ENCODE data around the gene EVPL.
"Not testable (repeated sequence)": the region's sequence is repeated elsewhere in the genome, so short reads cannot be mapped to it uniquely, and the experiment has no call there.

The EVPL gene

DNA sequence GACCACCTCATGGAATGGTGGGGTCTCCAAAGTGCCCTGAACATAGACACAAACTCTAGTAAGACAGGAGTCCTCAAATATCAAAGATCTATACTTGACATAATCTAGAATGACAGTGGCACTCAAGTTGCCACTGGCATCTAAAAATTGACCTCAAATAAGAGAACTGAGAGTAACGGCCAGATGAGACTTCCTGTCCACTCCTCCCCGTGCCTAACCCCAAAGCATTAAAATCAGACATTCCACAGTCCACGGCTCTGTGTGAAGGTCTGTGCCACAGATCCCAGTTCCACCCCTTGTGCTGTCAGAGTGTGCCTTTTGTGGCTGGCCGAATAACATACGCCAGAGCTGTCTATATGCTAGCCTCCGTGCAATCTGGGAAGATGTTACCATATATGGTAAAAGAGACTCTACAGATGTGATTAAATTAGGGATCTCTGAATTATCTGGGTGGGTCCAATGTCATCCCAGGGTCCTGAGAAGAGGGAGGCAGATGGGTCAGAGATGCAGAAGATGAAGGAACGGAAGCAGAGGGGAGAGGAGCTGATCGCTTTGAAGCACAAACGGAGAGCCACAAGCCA is 21.0 kb upstream of the EVPL start:
- no peak for ATAC-seq

GRCh38 chr17:76046064-76046463 is 19.0 kb upstream of the EVPL start:
- no peak for ATAC-seq

- ATAC-seq: not testable (repeated sequence)
Measured at GRCh38 chr17:76044475-76045007, 17.4 kb upstream of the EVPL start.

GRCh38 chr17:76042868-76043267 is 15.8 kb upstream of the EVPL start:
- not testable (repeated sequence) for ATAC-seq

DNA sequence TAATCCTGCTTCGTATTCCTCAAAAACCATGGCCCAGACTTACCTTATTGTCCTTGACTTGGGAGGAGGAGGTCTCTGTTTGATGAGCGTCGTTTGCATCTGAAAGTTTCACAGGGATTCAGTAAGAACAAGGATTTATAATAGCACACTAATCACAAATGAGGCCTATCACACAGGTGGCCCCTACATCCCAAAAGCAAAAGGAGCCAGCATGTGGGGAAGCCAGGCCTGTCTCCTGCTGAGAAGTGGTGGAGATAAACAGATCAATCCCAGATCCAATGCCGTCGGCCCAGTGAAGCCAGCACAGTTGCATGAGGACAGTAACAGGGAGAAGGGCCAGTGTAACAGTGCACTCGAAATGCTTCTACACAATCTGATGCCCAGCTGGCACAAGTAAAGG is 13.3 kb upstream of the EVPL start:
- ATAC-seq: no peak

DNA sequence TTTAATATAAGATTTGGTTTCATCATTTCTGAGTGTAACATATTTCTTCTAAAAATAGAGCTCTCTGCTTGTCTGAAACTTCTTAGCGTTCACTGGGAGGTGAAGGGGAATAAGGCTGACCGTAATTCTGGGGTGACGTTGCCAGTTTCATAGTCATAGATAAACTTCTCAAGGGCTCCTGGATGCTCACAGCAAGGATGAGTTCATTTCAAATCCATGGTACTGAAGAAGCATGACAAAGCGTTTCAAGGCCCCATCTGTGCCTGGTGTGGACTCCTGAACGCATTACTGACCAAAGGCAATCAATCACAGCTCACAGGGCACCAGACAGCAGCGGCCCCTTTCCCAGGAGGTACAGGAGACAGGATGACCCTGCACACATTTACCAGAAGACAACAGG is 12.0 kb upstream of the EVPL start:
- ATAC-seq: no peak

DNA sequence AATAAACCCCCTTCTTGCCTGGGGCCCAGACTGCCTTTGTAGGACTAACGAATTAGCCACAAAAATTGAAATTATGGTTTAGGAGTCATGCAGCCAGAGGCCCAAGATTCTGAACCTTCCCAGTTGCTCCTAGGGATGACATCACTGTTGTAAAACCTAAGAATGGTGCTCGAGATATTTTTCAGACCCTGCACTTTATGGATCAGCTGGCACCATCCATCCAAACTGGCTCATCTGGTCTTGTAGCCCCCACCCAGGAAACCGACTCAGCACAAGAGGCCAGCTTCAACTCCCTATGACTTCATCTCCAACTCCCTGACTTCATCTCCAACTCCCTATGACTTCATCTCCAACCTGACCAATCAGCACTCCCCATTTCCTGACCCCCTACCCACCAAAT is 10.9 kb upstream of the EVPL start:
- no peak for ATAC-seq

- ATAC-seq: no peak
Measured at GRCh38 chr17:76036497-76037261, 9.6 kb upstream of the EVPL start.

DNA sequence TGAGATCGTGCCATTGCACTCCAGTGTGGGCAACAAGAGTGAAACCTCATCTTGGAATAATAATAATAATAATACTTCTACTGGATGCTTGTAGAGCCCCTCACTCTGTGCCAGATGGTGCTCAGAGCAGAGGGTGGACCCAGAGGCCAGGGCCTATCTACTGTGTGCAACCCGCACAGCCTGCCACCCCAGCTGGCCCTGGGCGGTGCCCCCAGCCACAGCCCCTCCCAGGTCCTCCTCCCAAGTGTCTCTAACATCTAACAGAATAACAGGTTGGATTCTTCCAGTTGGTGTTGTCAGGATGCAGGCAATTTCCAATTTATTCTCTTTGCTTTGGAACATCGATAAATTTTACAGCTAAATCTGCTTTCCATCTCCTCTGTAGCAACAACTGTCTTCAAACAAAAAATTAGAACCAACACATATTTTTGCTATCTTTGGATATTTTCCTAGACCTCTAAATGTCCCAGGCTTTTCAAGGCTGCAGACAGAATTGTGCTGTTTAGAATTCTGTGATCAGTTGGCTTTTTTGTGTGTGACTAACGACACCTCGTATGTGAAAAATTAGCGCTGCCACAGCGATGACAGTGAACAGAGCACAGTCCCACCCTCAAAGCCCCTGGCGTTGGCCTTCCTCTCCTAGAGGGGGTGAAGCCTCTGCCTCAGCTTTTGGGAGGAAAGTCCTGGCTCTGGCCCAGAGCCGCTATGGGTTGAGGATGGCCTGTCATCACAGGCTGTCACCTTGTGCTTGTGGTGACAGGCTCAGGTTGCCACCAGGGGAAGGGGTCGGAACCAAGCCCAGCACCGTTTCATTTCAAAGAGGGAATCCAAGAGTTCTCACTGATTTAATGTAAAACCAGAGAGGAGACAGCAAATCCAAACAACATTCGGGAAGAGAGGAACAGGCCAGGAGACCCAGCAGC is 7.6 kb upstream of the EVPL start:
- no peak for ATAC-seq

DNA sequence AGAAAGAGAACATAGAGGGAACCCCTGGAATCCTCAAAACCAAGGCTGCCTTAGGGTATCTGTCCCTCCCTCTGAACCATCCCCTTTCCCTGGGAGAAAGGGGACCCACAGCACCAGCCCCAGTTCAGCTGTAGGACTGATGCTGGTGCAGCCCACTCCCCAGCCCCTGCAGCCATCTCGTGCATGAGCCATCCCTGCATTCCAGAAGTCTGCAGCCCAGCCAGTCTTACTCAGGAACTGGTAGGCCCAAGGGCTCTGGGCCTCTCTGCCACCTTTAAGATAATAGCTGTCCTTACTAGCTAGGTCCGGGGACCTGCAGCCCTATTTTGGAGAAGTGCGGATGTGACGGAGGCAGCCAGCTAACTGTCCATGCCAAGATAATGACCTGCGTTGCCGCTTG is 6.0 kb upstream of the EVPL start:
- ATAC-seq: no peak

GRCh38 chr17:76032780-76033108 is 5.6 kb upstream of the EVPL start:
- ATAC-seq: no peak

- ATAC-seq: no peak
Measured at GRCh38 chr17:76032073-76032779, 5.1 kb upstream of the EVPL start.

GRCh38 chr17:76026714-76027158 is 370 bp downstream of the EVPL start:
- ATAC-seq: no peak

GRCh38 chr17:76025294-76025693 is 1.8 kb downstream of the EVPL start:
- ATAC-seq: no peak

DNA sequence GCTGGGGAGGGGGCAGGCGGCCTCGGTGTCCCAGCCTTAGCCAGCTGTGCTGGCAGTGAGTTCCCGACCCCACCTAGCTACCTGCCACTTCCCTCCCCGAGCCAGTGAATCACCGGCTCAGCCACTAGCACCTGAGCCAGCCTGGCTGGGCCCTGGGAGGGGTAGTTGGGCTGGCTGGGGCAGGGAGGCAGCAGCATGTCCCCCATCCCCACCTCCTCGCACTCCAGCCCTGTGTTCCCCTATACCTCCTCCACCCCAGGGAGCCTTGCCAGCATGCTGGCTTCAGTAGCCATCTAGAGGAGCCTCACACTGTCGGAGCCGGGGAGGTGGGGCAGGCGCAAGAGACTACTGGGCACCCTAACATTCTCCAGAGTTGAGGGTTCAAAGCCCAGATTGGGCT is 2.8 kb downstream of the EVPL start:
- ATAC-seq: no peak

GRCh38 chr17:76023900-76024237 is 3.2 kb downstream of the EVPL start:
- ATAC-seq: no peak

DNA sequence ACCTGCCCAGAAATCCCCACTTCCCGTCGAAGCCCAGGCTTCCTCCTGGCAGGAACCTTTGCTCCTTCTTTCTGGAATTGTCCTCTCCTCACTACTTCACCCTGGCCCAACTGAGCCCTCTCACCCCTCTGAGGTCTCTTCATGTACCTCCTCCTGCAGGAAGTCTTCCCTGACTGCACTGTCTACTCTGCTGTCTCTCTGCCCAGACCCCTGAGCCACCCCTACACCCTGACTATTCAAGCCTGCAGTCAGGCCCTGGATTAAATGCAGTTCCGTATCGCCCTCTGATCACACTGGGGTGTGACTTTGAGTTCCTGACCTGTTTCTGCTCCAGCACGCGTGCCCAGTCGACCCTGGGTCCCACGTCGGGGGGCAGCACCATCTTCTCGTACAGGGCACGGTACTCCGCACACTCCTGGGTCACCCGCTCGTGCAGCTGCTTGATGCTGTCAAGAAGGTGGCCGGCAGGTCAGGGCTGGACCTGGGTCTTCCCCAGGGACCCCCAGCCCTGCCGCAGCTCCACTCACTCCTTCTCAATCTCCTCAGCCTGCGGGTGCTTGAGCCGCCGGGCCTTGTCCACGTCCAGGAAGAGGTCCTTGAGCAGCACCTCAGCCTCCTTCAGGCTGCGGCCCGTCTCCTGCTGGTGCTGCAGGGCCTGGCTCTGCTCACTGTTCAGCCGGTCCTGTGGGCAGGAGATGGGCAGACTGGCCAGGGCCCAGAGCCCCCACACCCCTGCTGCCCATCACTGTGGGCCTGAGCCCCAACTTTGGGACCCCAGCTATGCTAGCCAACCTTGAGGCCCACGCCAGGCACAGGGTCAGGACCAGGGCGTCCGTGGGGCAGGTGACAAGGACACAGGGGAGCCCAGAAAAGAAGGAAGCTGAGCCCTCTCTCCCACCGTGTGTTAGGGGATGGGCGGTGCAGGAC is 3.9 kb downstream of the EVPL start:
- no peak for ATAC-seq

DNA sequence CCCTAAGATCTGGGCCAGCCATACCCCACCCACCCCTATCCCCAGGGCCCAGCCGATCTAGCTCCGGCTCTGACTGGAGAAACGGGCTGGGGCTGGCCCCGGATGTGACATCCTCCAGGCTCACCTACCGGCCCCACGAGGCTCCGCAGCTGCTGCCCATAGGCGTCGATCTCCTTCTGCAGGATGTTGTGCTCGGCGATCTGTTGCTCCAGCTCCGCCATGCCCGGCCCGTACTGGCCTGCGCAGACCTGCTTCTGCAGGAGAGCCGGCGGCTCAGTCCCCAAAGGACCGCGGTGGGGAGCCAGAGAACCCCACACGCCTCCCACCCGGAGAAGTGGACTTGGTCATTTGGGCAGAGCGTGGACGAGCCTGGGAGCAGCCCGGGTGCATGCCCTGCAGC is 4.8 kb downstream of the EVPL start:
- ATAC-seq: no peak

GRCh38 chr17:76019833-76020467 is 7.2 kb downstream of the EVPL start:
- no peak for ATAC-seq

DNA sequence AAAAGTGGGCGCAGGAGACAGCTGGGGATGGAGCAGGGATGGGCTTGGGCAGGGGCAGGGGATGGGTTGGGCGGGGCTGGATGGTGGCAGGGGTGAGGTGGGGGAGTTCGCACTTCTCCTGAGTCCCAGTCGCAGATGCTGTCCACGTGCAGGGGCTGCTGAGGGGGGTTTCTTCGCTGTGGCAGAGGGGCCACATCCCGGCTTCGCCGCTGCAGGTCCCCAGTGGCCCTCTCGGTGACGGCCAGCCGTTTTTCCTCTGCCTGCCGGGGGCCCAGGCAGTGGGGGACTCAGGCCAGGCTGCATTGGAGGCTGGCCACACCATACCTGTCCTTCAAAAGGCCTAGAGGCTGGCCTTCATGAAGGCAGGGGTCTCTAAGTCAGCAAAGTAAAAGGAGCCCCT is 8.3 kb downstream of the EVPL start:
- ATAC-seq: no peak

- ATAC-seq: no peak
Measured at GRCh38 chr17:76018340-76018680, 8.8 kb downstream of the EVPL start.

Data from activated CD4-positive, CD25-positive, alpha-beta regulatory T cell treated with anti-CD3 and anti-CD28 coated beads, Interleukin-2, amount 50 U/mL, for 24 hours (primary cell).